H9 (cell line): Measurements from ENCODE around the gene LRMDA. TPM values are rescaled to one million over a fixed set of nuclear protein-coding genes. Genes with fewer than 3 reads are reported as not detected.

ENCODE experiments used
- DNase-seq: peaks from one replicate; pipeline ENCODE4 v3.0.0-alpha.2; 2017
- H2AFZ ChIP-seq: one replicate; pipeline ENCODE4 v1.6.1; 2013; ENCODE audit warnings: mild to moderate bottlenecking, low read length, control low read depth, moderate library complexity
- H2AK5ac ChIP-seq: 2 replicates; pipeline ENCODE4 v1.6.1; 2013; ENCODE audit warnings: low read length, control low read depth, mixed read lengths; ENCODE audit not compliant: insufficient read length
- H2BK120ac ChIP-seq: one replicate; pipeline ENCODE4 v1.6.1; 2013; ENCODE audit warnings: low read depth, mild to moderate bottlenecking, low read length, control low read depth, inconsistent platforms; ENCODE audit not compliant: poor library complexity, severe bottlenecking
- H2BK12ac ChIP-seq: 2 replicates; pipeline ENCODE4 v1.6.1; 2013; ENCODE audit warnings: low read length, control low read depth, mixed read lengths, low read depth; ENCODE audit not compliant: insufficient read length
- H2BK15ac ChIP-seq: 2 replicates; pipeline ENCODE4 v1.6.1; 2013; ENCODE audit warnings: low read depth, low read length, control low read depth
- H2BK20ac ChIP-seq: one replicate; pipeline ENCODE4 v1.6.1; 2013; ENCODE audit warnings: low read depth, mild to moderate bottlenecking, low read length, control low read depth, inconsistent platforms; ENCODE audit not compliant: poor library complexity, severe bottlenecking
- H2BK5ac ChIP-seq: 2 replicates; pipeline ENCODE4 v1.6.1; 2013; ENCODE audit warnings: low read length, control low read depth, mixed read lengths; ENCODE audit not compliant: insufficient read length
- H3K14ac ChIP-seq: 2 replicates; pipeline ENCODE4 v1.6.1; 2013; ENCODE audit warnings: low read length, control low read depth; ENCODE audit not compliant: insufficient read depth
- H3K18ac ChIP-seq: 2 replicates; pipeline ENCODE4 v1.6.1; 2013; ENCODE audit warnings: low read depth, mild to moderate bottlenecking, mixed read lengths, low read length, control low read depth; ENCODE audit not compliant: insufficient read length
- H3K23ac ChIP-seq: 2 replicates; pipeline ENCODE4 v1.6.1; 2013; ENCODE audit warnings: low read length, control low read depth, mixed read lengths, low read depth; ENCODE audit not compliant: insufficient read length
- H3K23me2 ChIP-seq: 2 replicates; pipeline ENCODE4 v1.6.1; 2013; ENCODE audit warnings: low read depth, mild to moderate bottlenecking, mixed read lengths, low read length, control low read depth; ENCODE audit not compliant: insufficient read length, poor library complexity, severe bottlenecking
- H3K27ac ChIP-seq: 2 replicates; pipeline ENCODE4 v1.5.1; 2013; ENCODE audit warnings: low read length, control low read depth, mixed read lengths, low read depth; ENCODE audit not compliant: insufficient read length
- H3K27me3 ChIP-seq: 2 replicates; pipeline ENCODE4 v1.6.1; 2013; ENCODE audit warnings: low read length, control low read depth, inconsistent platforms; ENCODE audit not compliant: insufficient read depth
- H3K4ac ChIP-seq: 2 replicates; pipeline ENCODE4 v1.6.1; 2013; ENCODE audit warnings: low read depth, mild to moderate bottlenecking, control low read depth, inconsistent platforms, low read length, moderate library complexity
- H3K4me1 ChIP-seq: 2 replicates; pipeline ENCODE4 v1.6.1; 2013; ENCODE audit warnings: low read length, control low read depth, inconsistent platforms; ENCODE audit not compliant: insufficient read depth
- H3K4me2 ChIP-seq: 2 replicates; pipeline ENCODE4 v1.6.1; 2013; ENCODE audit warnings: low read length, control low read depth, mixed read lengths; ENCODE audit not compliant: insufficient read length, insufficient read depth
- H3K56ac ChIP-seq: 2 replicates; pipeline ENCODE4 v1.6.1; 2013; ENCODE audit warnings: low read depth, mild to moderate bottlenecking, mixed read lengths, low read length, control low read depth; ENCODE audit not compliant: insufficient read length
- H3K79me1 ChIP-seq: 2 replicates; pipeline ENCODE4 v1.6.1; 2013; ENCODE audit warnings: low read depth, mild to moderate bottlenecking, moderate library complexity, low read length, control low read depth, inconsistent platforms; ENCODE audit not compliant: insufficient read depth, poor library complexity, severe bottlenecking
- H3K79me2 ChIP-seq: 2 replicates; pipeline ENCODE4 v1.6.1; 2013; ENCODE audit warnings: low read length, control low read depth, inconsistent platforms; ENCODE audit not compliant: insufficient read depth
- H3K9ac ChIP-seq: 2 replicates; pipeline ENCODE4 v1.6.1; 2013; ENCODE audit warnings: low read length, control low read depth, mixed read lengths; ENCODE audit not compliant: insufficient read length; ENCODE audit errors: extremely low read depth
- H3K9me3 ChIP-seq: one replicate; pipeline ENCODE4 v1.6.1; 2013; ENCODE audit warnings: low read depth, low read length, inconsistent platforms; ENCODE audit not compliant: control insufficient read depth
- H3T11ph ChIP-seq: one replicate; pipeline ENCODE4 v1.6.1; 2013; ENCODE audit warnings: mild to moderate bottlenecking, low read length, control low read depth, inconsistent platforms
- H4K20me1 ChIP-seq: one replicate; pipeline ENCODE4 v1.6.1; 2013; ENCODE audit not compliant: control insufficient read depth, insufficient read length, insufficient read depth
- H4K5ac ChIP-seq: 2 replicates; pipeline ENCODE4 v1.6.1; 2013; ENCODE audit warnings: low read depth, mild to moderate bottlenecking, mixed read lengths, low read length, control low read depth; ENCODE audit not compliant: insufficient read length
- H4K8ac ChIP-seq: replicated peaks from 2 replicates; pipeline ENCODE4 v1.6.1; 2013; ENCODE audit warnings: low read length, control low read depth, mixed read lengths, low read depth; ENCODE audit not compliant: insufficient read length
- H4K91ac ChIP-seq: 2 replicates; pipeline ENCODE4 v1.6.1; 2013; ENCODE audit warnings: low read depth, mild to moderate bottlenecking, moderate library complexity, mixed read lengths, low read length, control low read depth; ENCODE audit not compliant: insufficient read length
- H3K27ac Mint-ChIP-seq, 3 experiments: 2 replicates in 2 of 3; 3 replicates in 1 of 3; pipeline ENCODE4 v1.8.0; 2020 to 2021; ENCODE audit warnings: mixed read lengths in 3 of 3, mild to moderate bottlenecking in 1 of 3, moderate library complexity in 1 of 3
- H3K27me3 Mint-ChIP-seq: 2 replicates; pipeline ENCODE4 v1.8.0; 2021; ENCODE audit warnings: low read depth, mild to moderate bottlenecking, moderate library complexity, mixed read lengths
- H3K36me3 Mint-ChIP-seq, 3 experiments: 2 replicates in 2 of 3; 3 replicates in 1 of 3; pipeline ENCODE4 v1.8.0; 2020 to 2021; ENCODE audit warnings: low read depth in 3 of 3, mixed read lengths in 3 of 3; ENCODE audit not compliant: insufficient read depth in 1 of 3
- H3K4me1 Mint-ChIP-seq, 2 experiments: 2 replicates each; pipeline ENCODE4 v1.8.0; 2020; ENCODE audit warnings: mixed read lengths in 2 of 2
- H3K4me3 Mint-ChIP-seq, 2 experiments: 2 replicates in 1 of 2; 3 replicates in 1 of 2; pipeline ENCODE4 v1.8.0; 2020 to 2021; ENCODE audit warnings: mild to moderate bottlenecking in 2 of 2, mixed read lengths in 2 of 2, moderate library complexity in 1 of 2
- H3K9me3 Mint-ChIP-seq, 2 experiments: 2 replicates in 1 of 2; 3 replicates in 1 of 2; pipeline ENCODE4 v1.8.0; 2020; ENCODE audit warnings: mild to moderate bottlenecking in 2 of 2, mixed read lengths in 2 of 2, moderate library complexity in 1 of 2
- WGBS: extraction: QIAGEN DNeasy Blood & Tissue Kit; methylation state at CpG from one replicate; pipeline ENCODE4 v1.1.7; 2013; ENCODE audit warnings: missing lambda C conversion rate, low lambda C conversion rate, mixed read lengths; ENCODE audit not compliant: insufficient read length; ENCODE audit errors: extremely low coverage; 5-methylcytosine and 5-hydroxymethylcytosine counted together
- total RNA-seq: library from RNA; stranded (reverse); gene quantifications from 2 replicates; pipeline ENCODE4 v1.2.1, GENCODE V29; 2021
- TF ChIP-seq, protein P1 (sequence below): fragments of 200-600 bp; sonication (generic); conservative IDR thresholded peaks from 3 replicates; pipeline ENCODE4 v1.8.0; 2021; ENCODE audit warnings: antibody characterized with exemption, mild to moderate bottlenecking

LRMDA gene
- total RNA-seq, 1 experiment from 2014 or later: 1.8 TPM

GRCh38 chr10:75585294-75585693 lies 153.9 kb downstream of the LRMDA start:
- H3K79me1 ChIP-seq: no peaks in the 10 kb centered on the region
- H3K56ac ChIP-seq: no peak overlapping the region
- H2BK20ac ChIP-seq: no peak overlapping the region
- DNase-seq: no peak
- H4K91ac ChIP-seq: no peak overlapping the region
- TF ChIP-seq, protein P1, sequence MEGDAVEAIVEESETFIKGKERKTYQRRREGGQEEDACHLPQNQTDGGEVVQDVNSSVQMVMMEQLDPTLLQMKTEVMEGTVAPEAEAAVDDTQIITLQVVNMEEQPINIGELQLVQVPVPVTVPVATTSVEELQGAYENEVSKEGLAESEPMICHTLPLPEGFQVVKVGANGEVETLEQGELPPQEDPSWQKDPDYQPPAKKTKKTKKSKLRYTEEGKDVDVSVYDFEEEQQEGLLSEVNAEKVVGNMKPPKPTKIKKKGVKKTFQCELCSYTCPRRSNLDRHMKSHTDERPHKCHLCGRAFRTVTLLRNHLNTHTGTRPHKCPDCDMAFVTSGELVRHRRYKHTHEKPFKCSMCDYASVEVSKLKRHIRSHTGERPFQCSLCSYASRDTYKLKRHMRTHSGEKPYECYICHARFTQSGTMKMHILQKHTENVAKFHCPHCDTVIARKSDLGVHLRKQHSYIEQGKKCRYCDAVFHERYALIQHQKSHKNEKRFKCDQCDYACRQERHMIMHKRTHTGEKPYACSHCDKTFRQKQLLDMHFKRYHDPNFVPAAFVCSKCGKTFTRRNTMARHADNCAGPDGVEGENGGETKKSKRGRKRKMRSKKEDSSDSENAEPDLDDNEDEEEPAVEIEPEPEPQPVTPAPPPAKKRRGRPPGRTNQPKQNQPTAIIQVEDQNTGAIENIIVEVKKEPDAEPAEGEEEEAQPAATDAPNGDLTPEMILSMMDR: no peak
- H3K18ac ChIP-seq: no peak overlapping the region
- no peak overlapping the region for H3K14ac ChIP-seq
- no peak overlapping the region for H4K5ac ChIP-seq
- no peaks in the 10 kb centered on the region for H4K20me1 ChIP-seq
- no peak overlapping the region for H2AK5ac ChIP-seq
- Mint-ChIP-seq H3K27me3 (peaks cover 24% of the 10 kb centered on the region), H3K4me3 (no peak overlapping the region), H3K27ac (no peak overlapping the region; a peak in 1 of 7 replicates), H3K9me3 (peaks cover 35 to 39% of the 10 kb centered on the region in 2 experiments), H3K4me1 (no peaks in the 10 kb centered on the region; a peak in 1 of 4 replicates), H3K36me3 (peaks cover 20 to 31% (median 26%) of the 10 kb centered on the region in 3 experiments)
- H3K27me3 ChIP-seq: no peaks in the 10 kb centered on the region; the same call in 1 of the 2 replicates
- peaks cover 21% of the 10 kb centered on the region for H3K9me3 ChIP-seq
- H3K23me2 ChIP-seq: no peaks in the 10 kb centered on the region
- no peak overlapping the region for H3T11ph ChIP-seq
- no peak overlapping the region for H2BK120ac ChIP-seq
- H2BK12ac ChIP-seq: no peak overlapping the region
- H3K79me2 ChIP-seq: no peaks in the 10 kb centered on the region
- no peak overlapping the region for H3K4ac ChIP-seq
- H4K8ac ChIP-seq: no peak overlapping the region
- H3K23ac ChIP-seq: no peak overlapping the region
- no peak overlapping the region for H2BK5ac ChIP-seq
- no peak overlapping the region for H2BK15ac ChIP-seq
- H3K27ac ChIP-seq: no peak overlapping the region
- no peaks in the 10 kb centered on the region for H3K4me1 ChIP-seq
- H2AFZ ChIP-seq: no peak overlapping the region
- WGBS: no CpG with 5 or more reads among the region's 1 CpG
- H3K9ac ChIP-seq: no peak overlapping the region
- H3K4me2 ChIP-seq: no peak overlapping the region
